Measurements from ENCODE around the gene MYOM3.
A peak's percentile ranks its signal among the peaks of the same experiment; 100 is the strongest.
"Not testable (repeated sequence)": the region's sequence is repeated elsewhere in the genome, so short reads cannot be mapped to it uniquely, and the experiment has no call there.

Gene MYOM3

GRCh38 chr1:24030976-24031516 lies 80.9 kb downstream of the MYOM3 start:
- DNase-seq (ENCODE audit: low read depth): not testable (repeated sequence)

GRCh38 chr1:24027838-24028468 lies 84.0 kb downstream of the MYOM3 start:
- peak; percentile 69 for DNase-seq (ENCODE audit: low read depth)

GRCh38 chr1:24022581-24023361 lies 89.2 kb downstream of the MYOM3 start:
- peak; percentile 89 for DNase-seq (ENCODE audit: low read depth)

DNA sequence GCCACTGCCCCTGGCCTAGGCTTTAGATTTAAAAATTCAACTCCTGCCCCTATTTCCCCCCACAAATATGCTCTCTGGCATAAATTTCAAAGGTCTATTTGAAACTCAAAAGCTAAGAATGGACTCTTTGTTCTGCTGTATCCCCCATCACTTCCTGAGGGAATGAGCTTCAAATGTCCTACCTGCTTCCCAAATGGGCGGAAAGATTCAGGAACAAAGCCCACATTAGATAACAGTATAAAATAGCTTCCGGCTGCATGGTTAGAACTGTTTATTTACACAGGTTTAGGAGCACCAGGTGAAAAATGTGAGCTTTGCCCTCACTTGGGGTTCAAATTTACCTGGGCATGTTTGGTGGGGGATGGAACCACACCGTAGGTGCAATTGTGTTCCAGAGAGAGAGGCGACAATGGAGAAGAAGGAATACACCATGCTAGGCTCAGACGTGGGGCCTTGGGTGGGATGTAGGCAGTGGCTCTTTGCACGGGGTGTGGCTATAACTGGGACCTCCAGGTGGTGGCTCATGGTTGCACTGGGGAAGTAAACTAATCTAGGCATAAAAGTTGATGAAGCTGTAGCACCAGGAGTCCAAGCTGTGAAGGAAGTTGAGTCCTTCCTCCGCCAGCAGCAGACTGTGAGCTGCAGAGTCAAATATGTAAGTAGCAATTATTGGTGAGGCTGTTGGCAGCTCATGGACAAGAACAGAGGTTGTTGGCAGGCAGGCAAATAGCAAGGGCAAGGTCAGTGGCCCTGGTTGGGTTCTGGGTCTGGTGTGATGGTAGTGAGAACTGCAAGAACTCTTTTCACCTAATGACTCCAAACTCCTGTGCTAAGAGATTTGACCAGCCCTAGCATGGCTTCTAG lies 90.3 kb downstream of the MYOM3 start:
- no peak for DNase-seq (ENCODE audit: low read depth)

DNA sequence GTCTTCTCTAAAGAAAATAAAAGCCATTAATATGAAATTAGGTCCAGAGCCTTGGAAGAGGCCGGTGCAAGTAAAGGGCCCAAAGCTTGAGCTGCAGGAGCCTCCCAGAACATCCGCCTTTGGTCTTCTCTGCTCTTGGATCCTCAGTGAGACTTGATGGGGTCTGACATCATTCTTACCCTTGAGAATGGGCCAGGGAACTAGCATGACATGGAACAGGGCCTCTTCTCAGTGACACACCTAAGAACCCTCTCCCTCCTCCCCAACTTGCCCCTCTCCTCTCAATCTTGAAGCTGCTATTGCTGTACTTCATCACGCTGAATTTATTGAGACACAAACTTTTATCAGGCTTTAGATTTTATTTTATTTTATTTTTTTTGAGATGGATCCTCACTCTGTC lies 91.5 kb downstream of the MYOM3 start:
- no peak for DNase-seq (ENCODE audit: low read depth)

GRCh38 chr1:24020025-24020424 lies 91.9 kb downstream of the MYOM3 start:
- DNase-seq (ENCODE audit: low read depth): peak; percentile 54

- peak; percentile 99 for DNase-seq (ENCODE audit: low read depth)
Measured at GRCh38 chr1:24018611-24019580, 93.0 kb downstream of the MYOM3 start.

DNA sequence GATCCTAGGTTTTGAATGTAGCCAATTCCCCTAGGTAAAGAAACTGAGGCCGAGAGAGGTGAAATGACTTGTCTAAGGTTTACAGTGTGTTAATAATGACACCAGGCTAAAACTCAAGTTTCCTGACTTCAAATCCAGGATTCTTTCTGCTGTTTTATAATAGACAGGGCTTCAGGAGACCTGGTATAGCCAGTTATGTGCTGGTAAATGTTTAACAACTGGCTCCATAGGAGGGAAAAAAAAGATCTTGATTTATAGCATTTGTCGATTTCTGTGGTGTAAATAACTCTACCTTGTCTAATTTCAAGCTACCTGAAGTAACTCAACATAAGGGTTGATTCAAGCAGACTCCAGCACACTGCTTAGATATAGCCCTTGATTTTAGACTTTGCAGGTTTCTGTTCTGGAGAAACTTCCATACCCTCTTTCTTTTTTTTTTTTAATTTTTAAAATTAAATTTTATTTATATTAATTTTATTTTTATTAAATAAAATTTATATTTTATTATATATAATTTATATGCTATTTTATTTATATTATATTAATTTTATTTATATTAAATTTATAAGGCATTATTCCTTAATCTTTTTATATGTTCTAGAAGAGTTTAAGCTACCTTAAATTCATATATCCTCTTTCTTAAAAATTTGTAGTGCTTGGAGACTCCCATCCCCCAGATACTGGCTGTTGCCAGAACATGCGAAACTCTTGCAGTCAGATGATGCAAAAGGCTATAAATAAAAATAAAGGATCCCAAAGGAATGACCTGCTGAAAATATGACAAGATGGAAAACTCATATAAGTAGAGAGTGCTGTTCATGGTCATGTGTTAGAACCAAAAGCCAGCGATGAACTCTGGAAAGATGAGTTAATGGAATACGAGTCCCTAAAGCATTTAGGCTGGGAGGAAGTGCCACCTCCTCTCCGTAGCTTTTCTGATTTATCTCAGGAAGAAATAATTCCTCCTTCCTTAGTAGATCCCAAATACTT lies 96.4 kb downstream of the MYOM3 start:
- DNase-seq (ENCODE audit: low read depth): peak; percentile 90

DNA sequence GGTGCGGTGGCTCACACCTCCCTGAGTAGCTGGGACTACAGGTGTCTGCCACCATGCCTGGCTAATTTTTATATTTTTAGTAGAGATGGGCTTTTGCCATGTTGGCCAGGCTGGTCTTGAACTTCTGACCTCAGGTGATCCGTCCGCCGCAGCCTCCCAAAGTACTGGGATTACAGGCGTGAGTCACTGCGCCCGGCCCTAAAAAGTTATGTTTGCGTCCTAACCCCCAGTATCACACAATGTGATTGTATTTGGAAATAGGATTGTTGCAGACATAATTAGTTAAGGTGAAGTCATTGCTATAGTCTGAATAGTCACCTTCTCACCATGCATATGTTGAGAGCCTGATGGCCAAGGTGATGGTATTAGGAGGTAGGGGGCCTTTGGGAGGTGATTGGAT lies 99.1 kb downstream of the MYOM3 start:
- DNase-seq (ENCODE audit: low read depth): not testable (repeated sequence)

- no peak for DNase-seq (ENCODE audit: low read depth)
Measured at GRCh38 chr1:24010650-24011049, 101.3 kb downstream of the MYOM3 start.

- DNase-seq (ENCODE audit: low read depth): peak; percentile 81
Measured at GRCh38 chr1:24009406-24009805, 102.5 kb downstream of the MYOM3 start.

DNA sequence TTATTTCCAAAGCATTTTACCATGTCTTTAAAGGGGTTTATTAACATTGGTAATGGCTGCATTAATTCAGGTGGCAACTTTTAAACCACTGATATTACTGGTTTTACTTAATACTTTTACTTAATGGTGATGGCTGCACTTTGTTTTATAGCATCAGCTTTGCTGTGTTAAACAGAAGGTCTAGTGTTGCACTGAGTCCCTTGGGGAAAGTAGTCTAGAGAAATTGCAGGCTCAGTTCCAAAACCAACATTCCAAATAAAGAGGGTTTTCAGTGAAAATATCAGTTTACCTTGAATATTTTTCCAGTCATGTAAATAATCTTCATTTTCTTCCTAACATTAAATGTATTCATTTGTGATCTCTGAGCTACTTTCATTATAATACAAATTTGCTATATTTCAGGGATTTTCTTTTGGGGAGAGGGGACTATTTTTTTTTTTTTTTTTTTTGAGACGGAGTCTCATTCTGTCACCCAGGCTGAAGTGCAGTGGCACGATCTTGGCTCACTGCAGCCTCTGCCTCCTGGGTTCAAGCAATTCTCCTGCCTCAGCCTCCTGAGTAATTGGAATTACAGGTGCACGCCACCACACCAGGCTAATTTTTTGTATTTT lies 103.3 kb downstream of the MYOM3 start:
- DNase-seq (ENCODE audit: low read depth): not testable (repeated sequence)

DNA sequence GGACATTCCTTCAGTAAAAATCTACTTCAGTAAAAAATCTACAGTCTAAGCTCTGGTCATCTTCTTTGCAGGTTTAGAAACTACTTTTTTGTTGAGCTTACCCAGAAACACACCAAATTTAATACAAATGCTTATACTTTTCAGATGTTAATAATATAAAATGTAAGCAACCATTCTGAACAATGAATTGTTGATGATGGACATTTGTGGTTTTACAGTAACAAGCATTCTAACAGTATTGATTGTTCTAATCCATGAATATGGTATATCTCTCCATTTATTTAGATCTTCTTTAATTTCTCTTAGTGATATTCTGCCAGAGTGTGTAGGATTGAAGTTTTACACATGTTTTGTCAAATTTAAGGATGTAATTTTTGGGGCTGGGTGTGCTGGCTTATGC lies 104.9 kb downstream of the MYOM3 start:
- DNase-seq (ENCODE audit: low read depth): no peak
